ENCODE measurements around the gene TUBB1.

Gene TUBB1

DNA sequence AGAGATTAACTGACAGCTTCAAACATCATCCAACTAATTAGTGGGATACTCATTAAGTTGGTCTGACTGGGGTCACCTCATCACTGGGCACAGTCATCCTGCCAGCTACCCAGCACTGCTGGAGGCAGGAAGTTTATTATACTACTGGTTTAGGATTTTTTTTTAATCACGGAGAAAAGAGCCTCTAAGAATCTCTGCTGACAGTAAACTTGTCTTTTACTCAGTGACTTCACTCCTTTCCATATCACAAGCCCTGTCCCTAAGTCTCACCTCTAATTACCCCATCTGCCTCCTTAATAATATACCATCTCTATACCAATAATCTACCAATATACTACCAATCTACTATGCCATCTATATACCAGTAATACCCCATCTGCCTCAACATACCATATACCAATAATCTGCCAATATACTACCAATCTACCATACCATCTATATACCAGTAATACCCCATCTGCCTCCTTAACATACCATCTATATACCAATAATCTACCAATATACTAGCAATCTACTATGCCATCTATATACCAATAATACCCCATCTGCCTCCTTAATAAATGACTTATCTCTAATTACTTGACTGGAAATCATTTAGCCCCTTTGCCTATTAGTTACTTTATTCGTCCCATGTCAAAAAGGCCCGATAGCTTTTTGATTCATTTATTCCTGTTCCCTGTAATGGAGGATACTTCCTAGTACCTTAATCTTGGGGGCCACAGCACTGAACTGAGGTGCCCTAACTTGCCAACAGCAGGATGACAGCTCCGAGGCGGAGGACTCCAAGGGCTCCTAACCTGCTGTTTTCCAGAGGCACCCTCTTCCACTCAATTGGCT lies 7.9 kb downstream of the TUBB1 start:
- H3K36me3 ChIP-seq (ENCODE audit: control insufficient read depth, low read depth, low read length), result peaks cover 69% of the 10 kb centered on the region
- H3K4me3 ChIP-seq (ENCODE audit: low read length), result no peak overlapping the region
- no peaks in the 10 kb centered on the region for H3K9me3 ChIP-seq (ENCODE audit: control insufficient read depth, low read depth, low read length)
- no peak overlapping the region for H3K27ac ChIP-seq (ENCODE audit: low read length)
- peaks cover 13% of the 10 kb centered on the region for H3K4me1 ChIP-seq (ENCODE audit: control insufficient read depth, low read depth, low read length)
- H3K27me3 ChIP-seq (ENCODE audit: control insufficient read depth, insufficient read depth, low read length), result peaks cover 60% of the 10 kb centered on the region
- H3K9ac ChIP-seq (ENCODE audit: low read length), result no peak overlapping the region

DNA sequence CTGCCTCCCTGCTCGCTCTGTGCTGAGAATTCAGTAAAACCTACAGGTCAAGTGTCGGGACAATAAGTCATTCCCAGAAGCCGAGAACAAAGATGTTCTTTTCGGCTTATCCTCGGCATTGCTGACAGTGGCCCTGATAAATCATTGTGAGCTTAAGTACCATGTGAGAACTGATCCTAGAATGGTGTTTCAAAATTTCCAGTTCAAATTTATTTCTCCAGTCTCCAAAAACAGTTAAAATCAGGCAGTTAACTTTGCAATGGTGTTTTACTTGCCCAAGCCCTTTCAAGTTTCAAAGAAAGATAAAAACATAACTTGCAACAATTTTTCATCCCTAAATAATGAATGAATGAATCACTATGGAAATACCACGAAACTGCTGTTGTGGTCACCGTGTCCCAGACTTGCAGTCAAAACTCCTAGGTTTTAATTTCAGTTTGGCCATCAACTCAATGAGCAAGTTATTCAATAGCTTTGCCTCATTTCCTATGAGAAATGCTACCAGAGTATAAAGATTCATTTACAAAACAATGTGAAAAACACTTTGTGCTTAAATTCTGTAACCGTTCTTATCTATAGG lies 8.6 kb downstream of the TUBB1 start:
- H3K4me1 ChIP-seq (ENCODE audit: control insufficient read depth, low read depth, low read length), result peaks cover 13% of the 10 kb centered on the region
- no peak overlapping the region for H3K4me3 ChIP-seq (ENCODE audit: low read length)
- H3K27ac ChIP-seq (ENCODE audit: low read length), result no peak overlapping the region
- H3K27me3 ChIP-seq (ENCODE audit: control insufficient read depth, insufficient read depth, low read length), result peaks cover 60% of the 10 kb centered on the region
- no peaks in the 10 kb centered on the region for H3K9me3 ChIP-seq (ENCODE audit: control insufficient read depth, low read depth, low read length)
- no peak overlapping the region for H3K9ac ChIP-seq (ENCODE audit: low read length)
- peaks cover 65% of the 10 kb centered on the region for H3K36me3 ChIP-seq (ENCODE audit: control insufficient read depth, low read depth, low read length)

DNA sequence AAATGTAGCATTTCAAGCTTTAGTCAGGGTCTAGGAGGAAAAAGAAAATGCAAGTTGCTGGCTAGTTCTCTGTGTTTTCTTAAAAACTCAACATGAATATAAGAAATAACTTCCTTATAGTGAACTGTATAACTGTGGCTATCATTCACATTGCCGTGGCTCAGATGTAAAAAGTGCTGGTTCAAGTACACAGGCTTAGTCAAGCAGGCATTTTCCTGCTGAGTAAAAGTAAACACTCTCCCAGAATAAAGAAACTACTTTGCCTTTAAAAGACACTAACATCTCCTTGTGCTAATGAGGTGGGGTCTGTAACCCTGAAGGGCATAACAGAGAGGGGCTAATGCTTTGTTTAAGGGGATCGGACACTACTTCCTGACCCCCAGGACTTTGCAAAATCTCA lies 9.6 kb downstream of the TUBB1 start:
- Histone ChIP-seq H3K36me3 (ENCODE audit: control insufficient read depth, low read depth, low read length) (peaks cover 60% of the 10 kb centered on the region), H3K4me1 (ENCODE audit: control insufficient read depth, low read depth, low read length) (peaks cover 17% of the 10 kb centered on the region), H3K27me3 (ENCODE audit: control insufficient read depth, insufficient read depth, low read length) (peaks cover 60% of the 10 kb centered on the region), H3K4me3 (ENCODE audit: low read length) (no peak overlapping the region), H3K9ac (ENCODE audit: low read length) (no peak overlapping the region), H3K9me3 (ENCODE audit: control insufficient read depth, low read depth, low read length) (no peaks in the 10 kb centered on the region), H3K27ac (ENCODE audit: low read length) (no peak overlapping the region)

DNA sequence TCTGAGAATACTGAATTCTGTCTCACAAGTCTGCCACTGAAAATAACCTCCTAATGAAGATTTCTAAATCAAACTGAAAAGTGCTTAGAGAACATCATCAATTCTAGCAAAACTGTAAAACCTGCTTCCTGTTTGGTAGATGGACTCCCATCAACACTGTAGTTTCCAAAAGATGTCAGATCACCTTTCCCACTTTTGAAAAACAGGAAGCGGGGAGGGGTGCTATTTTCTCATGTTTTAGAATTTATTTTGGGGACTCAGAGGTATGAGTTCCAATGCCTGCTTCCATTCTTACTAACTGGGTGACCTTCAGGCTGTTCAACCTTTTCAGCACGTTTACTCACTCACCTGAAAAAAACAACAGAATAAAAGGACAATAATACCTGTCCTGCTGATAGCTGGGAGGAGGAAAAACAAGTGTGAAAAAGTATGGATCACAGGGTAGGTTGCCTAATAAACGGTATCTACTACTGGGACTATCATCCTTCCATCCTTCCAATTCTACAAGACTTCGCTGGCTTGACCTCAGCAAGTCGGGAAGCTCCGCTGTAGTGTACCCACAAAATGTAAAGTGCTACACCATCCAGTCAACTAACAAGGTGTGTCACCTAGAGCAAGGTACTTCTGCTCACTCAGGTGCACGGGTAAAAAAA lies 11.8 kb downstream of the TUBB1 start:
- H3K9me3 ChIP-seq (ENCODE audit: control insufficient read depth, low read depth, low read length), result no peaks in the 10 kb centered on the region
- no peak overlapping the region for H3K9ac ChIP-seq (ENCODE audit: low read length)
- peak overlapping the region; percentile 89 for H3K4me3 ChIP-seq (ENCODE audit: low read length)
- H3K36me3 ChIP-seq (ENCODE audit: control insufficient read depth, low read depth, low read length), result peaks cover 60% of the 10 kb centered on the region
- peaks cover 58% of the 10 kb centered on the region for H3K27me3 ChIP-seq (ENCODE audit: control insufficient read depth, insufficient read depth, low read length)
- H3K4me1 ChIP-seq (ENCODE audit: control insufficient read depth, low read depth, low read length), result peaks cover 6% of the 10 kb centered on the region
- no peak overlapping the region for H3K27ac ChIP-seq (ENCODE audit: low read length)

DNA sequence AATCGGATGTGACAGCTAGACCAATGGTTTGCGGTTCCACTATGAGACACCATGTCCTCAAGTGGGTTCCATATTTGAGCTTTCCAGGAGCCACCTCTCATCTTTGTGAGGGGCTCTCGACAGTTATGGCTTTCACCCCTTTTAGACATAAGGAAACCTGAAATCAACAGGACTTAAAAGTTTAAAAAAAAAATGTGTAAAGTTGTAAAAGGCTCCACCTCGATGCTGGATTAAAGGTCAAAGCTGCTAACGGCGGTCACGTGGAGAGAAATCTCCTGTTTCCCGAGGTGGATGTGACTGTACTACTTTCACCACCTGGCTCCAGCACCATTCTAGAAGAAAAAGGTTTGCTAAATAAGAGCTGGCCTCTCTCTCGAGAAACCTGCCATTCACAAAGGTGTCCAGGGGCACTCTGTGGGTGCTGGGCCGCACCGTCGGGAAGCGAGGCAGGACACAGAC lies 12.4 kb downstream of the TUBB1 start:
- Histone ChIP-seq H3K4me1 (ENCODE audit: control insufficient read depth, low read depth, low read length) (peaks cover 3% of the 10 kb centered on the region), H3K27me3 (ENCODE audit: control insufficient read depth, insufficient read depth, low read length) (peaks cover 53% of the 10 kb centered on the region), H3K36me3 (ENCODE audit: control insufficient read depth, low read depth, low read length) (peaks cover 60% of the 10 kb centered on the region), H3K9me3 (ENCODE audit: control insufficient read depth, low read depth, low read length) (no peaks in the 10 kb centered on the region), H3K9ac (ENCODE audit: low read length) (peak overlapping the region; percentile 78), H3K4me3 (ENCODE audit: low read length) (peak overlapping the region; percentile 89), H3K27ac (ENCODE audit: low read length) (peak overlapping the region; percentile 67)

DNA sequence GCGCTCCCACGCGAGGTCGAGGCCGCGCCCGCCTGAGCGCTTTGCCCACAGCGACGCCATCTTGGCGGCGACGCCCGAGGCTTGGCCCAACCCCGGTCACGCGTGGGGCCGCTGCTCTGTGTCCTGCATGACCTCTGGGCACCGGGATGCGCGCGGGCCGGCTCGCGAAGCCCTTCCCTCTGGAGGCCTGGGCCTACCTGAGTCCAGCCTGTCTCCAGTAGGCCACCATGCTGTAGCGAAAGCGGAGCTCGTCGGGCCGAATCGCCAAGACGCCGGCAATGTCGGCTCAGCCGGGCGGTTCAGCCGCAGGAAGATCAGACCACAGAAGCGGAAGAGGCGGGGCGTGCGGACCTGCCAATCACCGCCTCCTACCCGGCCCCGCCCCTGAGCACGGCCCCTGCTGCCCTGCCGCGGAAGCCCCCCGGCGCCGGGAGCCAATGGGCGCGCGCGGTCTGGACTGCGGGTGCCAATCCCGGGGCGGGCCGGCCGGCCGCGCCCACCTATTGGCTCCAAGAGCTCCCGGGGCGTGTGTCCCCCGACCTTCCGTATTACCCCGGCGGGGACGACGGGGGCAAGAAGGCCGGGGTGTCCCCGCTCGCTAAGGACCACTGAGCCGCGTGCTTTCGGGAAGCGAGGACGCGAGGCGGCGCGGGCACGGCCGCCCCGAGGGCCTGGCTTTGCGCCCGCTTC lies 12.9 kb downstream of the TUBB1 start, which contains the start of gene ATP5F1E:
TSS of gene ATP5F1E (minus strand) at position 313 of the 690 bp plus-strand sequence. CDS start at position 229, 84 bp downstream.
- H3K4me3 ChIP-seq (ENCODE audit: low read length), result peak within 1 kb of the TSS; percentile 89
- peaks cover 3% of the 10 kb centered on the region for H3K4me1 ChIP-seq (ENCODE audit: control insufficient read depth, low read depth, low read length)
- no peaks in the 10 kb centered on the region for H3K9me3 ChIP-seq (ENCODE audit: control insufficient read depth, low read depth, low read length)
- H3K27ac ChIP-seq (ENCODE audit: low read length), result peak within 1 kb of the TSS; percentile 67
- peak within 1 kb of the TSS; percentile 78 for H3K9ac ChIP-seq (ENCODE audit: low read length)
- H3K36me3 ChIP-seq (ENCODE audit: control insufficient read depth, low read depth, low read length), result peaks cover 63% of the 10 kb centered on the region
- peaks cover 47% of the 10 kb centered on the region for H3K27me3 ChIP-seq (ENCODE audit: control insufficient read depth, insufficient read depth, low read length)

DNA sequence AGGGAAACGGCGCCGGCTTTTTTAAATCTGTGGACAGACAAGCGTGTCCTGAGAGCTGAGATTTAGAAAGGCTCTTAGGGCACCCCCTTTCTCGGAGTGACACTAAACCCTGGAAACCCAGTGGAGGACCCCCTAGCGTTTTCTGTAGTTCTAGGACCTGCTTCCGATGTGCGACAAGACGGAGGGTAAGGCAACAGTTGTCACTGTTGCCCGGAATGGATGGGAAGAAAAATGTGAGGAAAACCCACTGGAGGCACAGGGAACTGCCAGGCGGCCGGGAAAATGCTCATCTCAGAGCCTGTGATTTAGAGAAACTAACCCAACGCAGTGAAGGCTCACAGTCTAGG lies 13.5 kb downstream of the TUBB1 start:
- Histone ChIP-seq H3K4me1 (ENCODE audit: control insufficient read depth, low read depth, low read length) (peaks cover 3% of the 10 kb centered on the region), H3K9me3 (ENCODE audit: control insufficient read depth, low read depth, low read length) (no peaks in the 10 kb centered on the region), H3K36me3 (ENCODE audit: control insufficient read depth, low read depth, low read length) (peaks cover 63% of the 10 kb centered on the region), H3K27ac (ENCODE audit: low read length) (no peak overlapping the region), H3K4me3 (ENCODE audit: low read length) (peak overlapping the region; percentile 69), H3K9ac (ENCODE audit: low read length) (peak overlapping the region; percentile 55), H3K27me3 (ENCODE audit: control insufficient read depth, insufficient read depth, low read length) (peaks cover 42% of the 10 kb centered on the region)

DNA sequence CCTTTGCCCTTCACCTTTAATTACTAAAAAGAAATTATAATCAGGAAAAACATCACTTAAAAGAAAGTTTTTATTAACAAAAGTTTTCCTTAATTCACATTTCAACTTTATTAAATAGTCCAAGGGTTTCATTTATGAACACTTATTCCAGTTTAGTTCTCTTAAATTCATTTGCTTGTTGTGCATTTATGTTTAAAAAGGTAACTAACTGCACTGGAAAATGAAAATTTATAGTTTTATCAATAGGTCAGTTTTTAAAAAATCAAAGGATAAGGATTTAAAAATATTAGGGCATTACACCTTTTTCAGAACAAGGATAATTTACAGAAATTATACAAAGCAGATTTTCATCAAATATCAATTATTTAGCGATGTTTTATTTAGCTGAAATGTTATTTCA lies 13.9 kb downstream of the TUBB1 start:
- H3K36me3 ChIP-seq (ENCODE audit: control insufficient read depth, low read depth, low read length), result peaks cover 63% of the 10 kb centered on the region
- H3K9me3 ChIP-seq (ENCODE audit: control insufficient read depth, low read depth, low read length), result no peaks in the 10 kb centered on the region
- peak overlapping the region; percentile 69 for H3K4me3 ChIP-seq (ENCODE audit: low read length)
- no peak overlapping the region for H3K27ac ChIP-seq (ENCODE audit: low read length)
- peak overlapping the region; percentile 55 for H3K9ac ChIP-seq (ENCODE audit: low read length)
- H3K27me3 ChIP-seq (ENCODE audit: control insufficient read depth, insufficient read depth, low read length), result peaks cover 38% of the 10 kb centered on the region
- peaks cover 3% of the 10 kb centered on the region for H3K4me1 ChIP-seq (ENCODE audit: control insufficient read depth, low read depth, low read length)

DNA sequence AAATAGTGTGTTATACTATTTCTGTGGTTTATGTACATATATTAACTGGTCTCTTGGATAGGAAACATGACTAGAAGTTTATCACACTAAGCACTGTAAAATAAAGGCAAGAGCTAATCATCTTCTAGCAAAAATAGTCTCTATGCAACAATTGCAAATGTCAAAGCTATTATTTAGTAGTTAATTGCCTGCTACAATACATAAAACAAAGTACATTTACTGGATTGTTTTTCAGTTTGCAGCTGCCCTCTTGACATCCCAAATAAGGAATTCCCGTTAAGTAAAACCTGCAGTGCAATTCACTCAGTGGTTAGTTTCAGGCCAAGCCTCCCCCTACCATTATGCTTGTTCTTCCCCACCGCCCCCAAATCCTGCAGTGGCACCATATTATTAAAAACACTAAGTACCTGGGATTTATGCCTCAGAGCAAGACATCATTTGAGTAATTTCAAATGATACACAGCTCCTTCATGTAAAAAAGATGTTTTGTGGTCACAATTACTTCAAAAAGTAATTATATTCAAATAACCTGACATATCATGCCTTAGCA lies 14.5 kb downstream of the TUBB1 start:
- no peak overlapping the region for H3K27ac ChIP-seq (ENCODE audit: low read length)

DNA sequence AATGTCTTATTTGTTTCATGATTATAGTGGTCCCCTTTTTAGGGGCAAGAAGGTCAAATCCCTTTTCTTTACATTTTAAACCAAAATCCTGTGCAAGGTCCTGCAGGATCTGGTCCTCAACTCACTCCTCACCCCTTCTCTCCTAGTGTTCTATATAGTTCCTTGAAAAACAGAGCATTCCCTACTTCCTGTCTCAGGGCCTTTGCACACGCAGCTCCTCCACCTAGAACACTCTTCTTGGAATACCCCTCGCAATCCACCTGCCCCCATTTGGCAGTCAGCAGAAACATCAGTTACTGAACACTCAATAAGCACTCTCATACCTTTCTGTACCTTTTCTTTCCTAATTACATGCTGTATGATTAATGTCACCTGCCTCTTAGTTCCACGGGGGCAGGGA lies 16.2 kb downstream of the TUBB1 start:
- H3K9ac ChIP-seq (ENCODE audit: low read length), result no peak overlapping the region
- H3K9me3 ChIP-seq (ENCODE audit: control insufficient read depth, low read depth, low read length), result no peaks in the 10 kb centered on the region
- H3K36me3 ChIP-seq (ENCODE audit: control insufficient read depth, low read depth, low read length), result peaks cover 46% of the 10 kb centered on the region
- H3K27me3 ChIP-seq (ENCODE audit: control insufficient read depth, insufficient read depth, low read length), result peaks cover 15% of the 10 kb centered on the region
- H3K4me1 ChIP-seq (ENCODE audit: control insufficient read depth, low read depth, low read length), result peaks cover 3% of the 10 kb centered on the region
- no peak overlapping the region for H3K4me3 ChIP-seq (ENCODE audit: low read length)
- no peak overlapping the region for H3K27ac ChIP-seq (ENCODE audit: low read length)

More for the DNA sequence above, 14.5 kb downstream of the TUBB1 start:
- Histone ChIP-seq H3K27me3 (ENCODE audit: control insufficient read depth, insufficient read depth, low read length) (peaks cover 32% of the 10 kb centered on the region), H3K4me1 (ENCODE audit: control insufficient read depth, low read depth, low read length) (peaks cover 3% of the 10 kb centered on the region), H3K9me3 (ENCODE audit: control insufficient read depth, low read depth, low read length) (no peaks in the 10 kb centered on the region), H3K9ac (ENCODE audit: low read length) (no peak overlapping the region), H3K36me3 (ENCODE audit: control insufficient read depth, low read depth, low read length) (peaks cover 59% of the 10 kb centered on the region), H3K4me3 (ENCODE audit: low read length) (no peak overlapping the region)

DNA sequence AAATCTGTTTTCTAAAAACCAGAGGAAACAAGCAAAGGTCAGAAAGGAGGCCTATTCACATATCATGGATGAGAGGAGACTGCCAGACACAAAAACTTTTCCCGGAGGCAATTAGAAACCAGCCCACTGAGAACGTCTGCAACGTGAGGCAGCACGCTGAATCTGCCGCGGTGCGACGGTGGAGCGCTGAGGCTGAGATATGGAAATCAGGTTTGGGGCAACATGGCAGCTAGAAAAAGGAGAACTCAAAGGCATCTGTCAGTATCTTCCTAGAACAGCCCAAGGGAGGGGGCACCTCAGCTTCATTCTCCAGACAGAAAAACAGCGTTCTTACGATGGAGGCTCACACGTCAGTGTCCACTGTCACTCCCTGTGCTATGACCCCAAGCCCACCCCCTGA lies 18.2 kb downstream of the TUBB1 start:
- peaks cover 45% of the 10 kb centered on the region for H3K36me3 ChIP-seq (ENCODE audit: control insufficient read depth, low read depth, low read length)
- H3K9ac ChIP-seq (ENCODE audit: low read length), result no peak overlapping the region
- H3K4me3 ChIP-seq (ENCODE audit: low read length), result no peak overlapping the region
- H3K27ac ChIP-seq (ENCODE audit: low read length), result no peak overlapping the region
- H3K9me3 ChIP-seq (ENCODE audit: control insufficient read depth, low read depth, low read length), result no peaks in the 10 kb centered on the region
- peaks cover 3% of the 10 kb centered on the region for H3K4me1 ChIP-seq (ENCODE audit: control insufficient read depth, low read depth, low read length)
- H3K27me3 ChIP-seq (ENCODE audit: control insufficient read depth, insufficient read depth, low read length), result no peaks in the 10 kb centered on the region

Measured in iPS-18a (cell line).